Uterine smooth muscle cell (primary cell): Measurements from ENCODE around the gene LRMDA. TPM values are rescaled to one million over a fixed set of nuclear protein-coding genes. Genes with fewer than 3 reads are reported as not detected.

ENCODE experiments used
- total RNA-seq: library from RNA; depleted of rRNA; stranded (reverse); fragments of >200 nt; gene quantifications from 2 replicates; pipeline ENCODE4 v1.2.3, GENCODE V29; 2014

The LRMDA gene
- 0.55 and 0.87 TPM in 2 replicates for total RNA-seq

DNA sequence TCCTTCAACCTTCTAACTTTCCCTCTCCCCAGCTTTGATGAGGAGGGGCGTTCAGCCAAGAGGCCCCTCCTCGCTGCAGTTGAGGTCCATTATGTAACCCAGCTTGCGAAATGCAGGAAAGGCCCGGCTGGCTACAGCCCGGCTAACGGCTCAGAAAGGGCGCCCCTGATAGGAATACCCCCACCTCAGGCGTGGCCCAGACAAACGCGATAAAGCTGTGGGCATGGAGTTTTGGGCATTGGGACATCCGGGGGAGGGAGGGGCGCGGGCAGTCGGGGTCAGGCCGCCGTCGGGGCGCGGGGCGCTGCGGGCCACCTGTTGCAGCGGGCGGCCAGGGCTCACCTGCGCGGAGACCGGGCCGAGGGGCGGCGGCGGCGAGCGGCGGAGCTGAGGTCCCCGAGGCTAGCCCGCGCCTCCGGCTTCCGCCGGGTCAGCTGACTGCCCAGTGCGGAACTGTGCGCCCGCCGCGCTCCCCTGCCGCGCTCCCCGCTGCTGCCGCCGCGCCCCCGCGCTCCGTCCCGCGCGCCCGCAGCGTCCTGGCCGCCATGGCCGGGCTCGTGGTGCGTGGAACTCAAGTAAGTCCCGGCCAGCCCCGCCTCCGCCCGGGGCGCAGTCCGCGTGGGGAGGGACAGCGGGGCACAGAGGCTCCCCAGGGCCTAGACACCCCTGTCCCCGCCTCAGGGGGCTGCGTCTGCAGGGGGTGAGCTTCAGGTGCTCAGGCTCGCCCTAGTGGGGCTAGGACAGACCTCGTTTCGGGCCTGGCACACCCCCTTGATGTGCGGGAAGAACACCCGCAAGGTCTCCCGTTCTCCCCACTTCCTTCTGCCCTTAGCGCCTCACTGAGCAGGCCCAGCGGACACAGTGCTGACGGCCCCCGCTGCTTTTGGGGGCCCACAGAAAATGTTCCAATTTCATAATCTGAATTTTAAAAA lies at the start of gene LRMDA:
Gene LRMDA, plus strand, starts transcription at position 445 of the 932 bp plus-strand sequence.

DNA sequence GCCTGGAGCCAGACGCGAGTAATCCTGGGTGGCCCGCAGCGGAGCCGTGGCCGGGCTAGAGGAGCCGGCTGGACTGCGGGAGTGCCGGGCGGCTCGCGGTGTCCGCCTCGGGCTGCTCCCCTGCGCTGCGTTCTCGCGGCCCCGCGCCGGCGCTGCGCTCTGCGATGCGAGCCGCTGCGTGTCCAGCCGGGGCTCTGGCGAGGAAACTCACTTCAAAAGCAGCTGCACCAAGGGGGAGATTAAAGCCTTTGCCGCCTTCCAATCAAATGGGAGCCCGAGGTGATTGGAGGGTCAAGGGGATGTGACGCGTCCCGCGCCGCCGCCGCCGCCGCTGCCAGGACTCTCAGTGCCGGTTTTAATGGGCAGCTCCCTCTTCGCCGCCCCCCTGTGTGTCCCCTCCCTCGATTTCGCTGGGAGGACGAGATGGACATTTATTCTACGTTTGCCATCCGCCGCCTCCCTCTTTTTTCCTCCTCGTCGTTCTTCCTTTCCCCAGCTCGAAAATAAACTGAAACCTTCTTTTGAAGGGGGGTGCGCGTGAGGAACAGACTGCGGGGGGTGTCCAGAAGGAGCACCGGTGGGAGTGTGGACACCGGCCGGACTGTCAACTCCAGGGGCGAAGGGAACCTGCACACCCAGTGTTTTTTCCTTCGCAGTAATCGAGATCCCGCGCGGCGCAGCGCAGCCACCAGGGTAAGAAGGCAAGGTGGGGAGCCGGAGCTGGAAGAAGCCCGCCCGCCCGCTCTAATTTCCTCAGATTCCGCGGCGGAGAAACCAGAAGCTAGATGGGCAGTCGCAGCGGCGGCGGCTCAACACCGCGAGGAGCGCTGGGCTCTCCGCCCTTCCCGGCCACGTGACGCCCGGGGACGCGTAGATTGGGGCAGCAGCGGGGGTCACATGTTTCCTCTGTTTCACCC lies 29.6 kb upstream of the LRMDA start, which contains the start of gene ZNF503:
Gene ZNF503, minus strand, starts transcription at position 196 of the 917 bp plus-strand sequence. CDS start 345 bp downstream, outside the sequence.

Other genes starting within 250 kb of the LRMDA start
- 149 and 185 TPM in 2 replicates for gene VDAC2, start 220.8 kb upstream of the LRMDA start, total RNA-seq
- gene COMTD1, start 195.7 kb upstream of the LRMDA start, total RNA-seq = 4.9 and 7.2 TPM in 2 replicates
- gene ZNF503, start 29.9 kb upstream of the LRMDA start, total RNA-seq = 5.8 and 6.6 TPM in 2 replicates